GM21447 (cell line): Measurements from ENCODE around the gene FBXO40.

Experiments used
- ATAC-seq: cut with Tn5 transposase; IDR thresholded peaks from one replicate; pipeline ENCODE4 v1.9.1; 2021; ENCODE audit not compliant: unreplicated experiment

Gene FBXO40

GRCh38 chr3:121661376-121661775, 68.2 kb downstream of the FBXO40 start:
- no peak for ATAC-seq

- ATAC-seq, result no peak
Measured at GRCh38 chr3:121662742-121663141, 69.6 kb downstream of the FBXO40 start.

- no peak for ATAC-seq
Measured at GRCh38 chr3:121663171-121663847, 70.1 kb downstream of the FBXO40 start.

GRCh38 chr3:121665488-121665887, 72.3 kb downstream of the FBXO40 start:
- ATAC-seq, result no peak

GRCh38 chr3:121667333-121667732, 74.2 kb downstream of the FBXO40 start:
- ATAC-seq, result no peak

- ATAC-seq, result no peak
Measured at GRCh38 chr3:121670676-121671075, 77.5 kb downstream of the FBXO40 start.

GRCh38 chr3:121677141-121677540, 84.0 kb downstream of the FBXO40 start:
- ATAC-seq, result no peak
